Measurements from ENCODE around the gene VPS51. TPM values are rescaled to one million over a fixed set of nuclear protein-coding genes. Genes with fewer than 3 reads are reported as not detected.

Gene VPS51
- total and polyA plus RNA-seq, 9 of the 15 experiments (the other 6 are each of a cell fraction or from before 2014, with no cell fraction given) = 1.8 to 143 (median 46.8) TPM

DNA sequence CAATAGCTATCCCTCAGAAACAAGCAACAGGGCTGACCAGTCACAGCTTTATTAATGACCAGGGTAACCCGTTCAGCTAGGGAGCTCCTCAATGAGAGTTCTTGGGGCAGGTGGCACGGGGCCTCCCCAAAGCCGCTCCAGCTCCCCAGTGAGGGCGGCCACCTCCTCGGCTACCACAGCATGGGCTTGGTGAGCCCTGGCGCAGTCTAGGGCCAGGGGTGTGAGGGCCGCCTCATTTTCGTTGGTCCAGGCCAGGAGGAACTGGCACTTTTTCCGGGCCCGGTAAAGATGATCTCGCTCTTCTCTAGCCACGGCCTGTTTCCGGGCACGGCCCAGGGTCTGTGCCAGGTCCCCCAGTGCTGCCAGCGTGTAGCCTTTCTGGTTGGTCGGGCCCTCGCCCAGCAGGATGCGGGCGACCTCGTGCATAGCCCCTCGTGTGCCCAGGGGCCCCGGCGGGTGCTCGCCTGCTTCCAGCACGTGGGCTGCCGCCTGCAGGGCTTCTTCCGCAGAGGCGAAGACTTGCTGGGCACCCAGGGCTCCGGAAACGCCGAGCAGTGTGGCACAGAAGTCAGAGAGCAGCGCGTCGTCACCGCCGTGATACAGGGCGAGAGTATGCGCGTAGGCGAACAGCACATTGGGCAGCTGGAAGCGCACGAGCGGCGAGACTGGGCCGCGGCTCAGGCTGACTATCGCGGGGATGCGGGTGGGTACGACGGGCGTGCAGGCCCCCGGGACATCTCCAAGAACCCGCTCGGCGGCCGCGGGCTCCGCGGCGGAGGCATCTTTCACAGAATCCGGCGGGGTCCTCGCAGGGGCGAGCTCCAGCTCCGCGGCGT, 20.6 kb downstream of the VPS51 start (continued):
- no peak for TF ChIP-seq ZC3H8 (IDR thresholded peaks at IDR 0.05)
- peak; percentile 11 for TF ChIP-seq FUS (optimal IDR thresholded peaks at IDR 0.05; ENCODE audit: low read depth, low read length)
- TF ChIP-seq, protein P1, sequence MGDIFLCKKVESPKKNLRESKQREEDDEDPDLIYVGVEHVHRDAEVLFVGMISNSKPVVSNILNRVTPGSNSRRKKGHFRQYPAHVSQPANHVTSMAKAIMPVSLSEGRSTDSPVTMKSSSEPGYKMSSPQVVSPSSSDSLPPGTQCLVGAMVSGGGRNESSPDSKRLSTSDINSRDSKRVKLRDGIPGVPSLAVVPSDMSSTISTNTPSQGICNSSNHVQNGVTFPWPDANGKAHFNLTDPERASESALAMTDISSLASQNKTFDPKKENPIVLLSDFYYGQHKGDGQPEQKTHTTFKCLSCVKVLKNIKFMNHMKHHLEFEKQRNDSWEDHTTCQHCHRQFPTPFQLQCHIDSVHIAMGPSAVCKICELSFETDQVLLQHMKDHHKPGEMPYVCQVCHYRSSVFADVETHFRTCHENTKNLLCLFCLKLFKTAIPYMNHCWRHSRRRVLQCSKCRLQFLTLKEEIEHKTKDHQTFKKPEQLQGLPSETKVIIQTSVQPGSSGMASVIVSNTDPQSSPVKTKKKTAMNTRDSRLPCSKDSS (IDR thresholded peaks at IDR 0.05; ENCODE audit: low read depth, partially characterized antibody) = no peak
- no peak for TF ChIP-seq YY1 (IDR thresholded peaks at IDR 0.05; ENCODE audit: borderline replicate concordance in 1 of 3, control insufficient read depth in 1 of 3, extremely low read depth in 1 of 3, insufficient read depth in 3 of 3, insufficient read length in 1 of 3, insufficient replicate concordance in 2 of 3, low read depth in 1 of 3, low read length in 2 of 3)
- TF ChIP-seq, protein P2, sequence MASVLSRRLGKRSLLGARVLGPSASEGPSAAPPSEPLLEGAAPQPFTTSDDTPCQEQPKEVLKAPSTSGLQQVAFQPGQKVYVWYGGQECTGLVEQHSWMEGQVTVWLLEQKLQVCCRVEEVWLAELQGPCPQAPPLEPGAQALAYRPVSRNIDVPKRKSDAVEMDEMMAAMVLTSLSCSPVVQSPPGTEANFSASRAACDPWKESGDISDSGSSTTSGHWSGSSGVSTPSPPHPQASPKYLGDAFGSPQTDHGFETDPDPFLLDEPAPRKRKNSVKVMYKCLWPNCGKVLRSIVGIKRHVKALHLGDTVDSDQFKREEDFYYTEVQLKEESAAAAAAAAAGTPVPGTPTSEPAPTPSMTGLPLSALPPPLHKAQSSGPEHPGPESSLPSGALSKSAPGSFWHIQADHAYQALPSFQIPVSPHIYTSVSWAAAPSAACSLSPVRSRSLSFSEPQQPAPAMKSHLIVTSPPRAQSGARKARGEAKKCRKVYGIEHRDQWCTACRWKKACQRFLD (CRISPR knock-in tag; IDR thresholded peaks at IDR 0.05) = no peak
- TF ChIP-seq HMG20A (CRISPR knock-in tag; conservative IDR thresholded peaks at IDR 0.05) = no peak
- no peak for TF ChIP-seq RFX7 (CRISPR knock-in tag; IDR thresholded peaks at IDR 0.05)
- TF ChIP-seq ZNF224 (CRISPR knock-in tag; IDR thresholded peaks at IDR 0.05) = peak; percentile 85
- TF ChIP-seq, protein P3, sequence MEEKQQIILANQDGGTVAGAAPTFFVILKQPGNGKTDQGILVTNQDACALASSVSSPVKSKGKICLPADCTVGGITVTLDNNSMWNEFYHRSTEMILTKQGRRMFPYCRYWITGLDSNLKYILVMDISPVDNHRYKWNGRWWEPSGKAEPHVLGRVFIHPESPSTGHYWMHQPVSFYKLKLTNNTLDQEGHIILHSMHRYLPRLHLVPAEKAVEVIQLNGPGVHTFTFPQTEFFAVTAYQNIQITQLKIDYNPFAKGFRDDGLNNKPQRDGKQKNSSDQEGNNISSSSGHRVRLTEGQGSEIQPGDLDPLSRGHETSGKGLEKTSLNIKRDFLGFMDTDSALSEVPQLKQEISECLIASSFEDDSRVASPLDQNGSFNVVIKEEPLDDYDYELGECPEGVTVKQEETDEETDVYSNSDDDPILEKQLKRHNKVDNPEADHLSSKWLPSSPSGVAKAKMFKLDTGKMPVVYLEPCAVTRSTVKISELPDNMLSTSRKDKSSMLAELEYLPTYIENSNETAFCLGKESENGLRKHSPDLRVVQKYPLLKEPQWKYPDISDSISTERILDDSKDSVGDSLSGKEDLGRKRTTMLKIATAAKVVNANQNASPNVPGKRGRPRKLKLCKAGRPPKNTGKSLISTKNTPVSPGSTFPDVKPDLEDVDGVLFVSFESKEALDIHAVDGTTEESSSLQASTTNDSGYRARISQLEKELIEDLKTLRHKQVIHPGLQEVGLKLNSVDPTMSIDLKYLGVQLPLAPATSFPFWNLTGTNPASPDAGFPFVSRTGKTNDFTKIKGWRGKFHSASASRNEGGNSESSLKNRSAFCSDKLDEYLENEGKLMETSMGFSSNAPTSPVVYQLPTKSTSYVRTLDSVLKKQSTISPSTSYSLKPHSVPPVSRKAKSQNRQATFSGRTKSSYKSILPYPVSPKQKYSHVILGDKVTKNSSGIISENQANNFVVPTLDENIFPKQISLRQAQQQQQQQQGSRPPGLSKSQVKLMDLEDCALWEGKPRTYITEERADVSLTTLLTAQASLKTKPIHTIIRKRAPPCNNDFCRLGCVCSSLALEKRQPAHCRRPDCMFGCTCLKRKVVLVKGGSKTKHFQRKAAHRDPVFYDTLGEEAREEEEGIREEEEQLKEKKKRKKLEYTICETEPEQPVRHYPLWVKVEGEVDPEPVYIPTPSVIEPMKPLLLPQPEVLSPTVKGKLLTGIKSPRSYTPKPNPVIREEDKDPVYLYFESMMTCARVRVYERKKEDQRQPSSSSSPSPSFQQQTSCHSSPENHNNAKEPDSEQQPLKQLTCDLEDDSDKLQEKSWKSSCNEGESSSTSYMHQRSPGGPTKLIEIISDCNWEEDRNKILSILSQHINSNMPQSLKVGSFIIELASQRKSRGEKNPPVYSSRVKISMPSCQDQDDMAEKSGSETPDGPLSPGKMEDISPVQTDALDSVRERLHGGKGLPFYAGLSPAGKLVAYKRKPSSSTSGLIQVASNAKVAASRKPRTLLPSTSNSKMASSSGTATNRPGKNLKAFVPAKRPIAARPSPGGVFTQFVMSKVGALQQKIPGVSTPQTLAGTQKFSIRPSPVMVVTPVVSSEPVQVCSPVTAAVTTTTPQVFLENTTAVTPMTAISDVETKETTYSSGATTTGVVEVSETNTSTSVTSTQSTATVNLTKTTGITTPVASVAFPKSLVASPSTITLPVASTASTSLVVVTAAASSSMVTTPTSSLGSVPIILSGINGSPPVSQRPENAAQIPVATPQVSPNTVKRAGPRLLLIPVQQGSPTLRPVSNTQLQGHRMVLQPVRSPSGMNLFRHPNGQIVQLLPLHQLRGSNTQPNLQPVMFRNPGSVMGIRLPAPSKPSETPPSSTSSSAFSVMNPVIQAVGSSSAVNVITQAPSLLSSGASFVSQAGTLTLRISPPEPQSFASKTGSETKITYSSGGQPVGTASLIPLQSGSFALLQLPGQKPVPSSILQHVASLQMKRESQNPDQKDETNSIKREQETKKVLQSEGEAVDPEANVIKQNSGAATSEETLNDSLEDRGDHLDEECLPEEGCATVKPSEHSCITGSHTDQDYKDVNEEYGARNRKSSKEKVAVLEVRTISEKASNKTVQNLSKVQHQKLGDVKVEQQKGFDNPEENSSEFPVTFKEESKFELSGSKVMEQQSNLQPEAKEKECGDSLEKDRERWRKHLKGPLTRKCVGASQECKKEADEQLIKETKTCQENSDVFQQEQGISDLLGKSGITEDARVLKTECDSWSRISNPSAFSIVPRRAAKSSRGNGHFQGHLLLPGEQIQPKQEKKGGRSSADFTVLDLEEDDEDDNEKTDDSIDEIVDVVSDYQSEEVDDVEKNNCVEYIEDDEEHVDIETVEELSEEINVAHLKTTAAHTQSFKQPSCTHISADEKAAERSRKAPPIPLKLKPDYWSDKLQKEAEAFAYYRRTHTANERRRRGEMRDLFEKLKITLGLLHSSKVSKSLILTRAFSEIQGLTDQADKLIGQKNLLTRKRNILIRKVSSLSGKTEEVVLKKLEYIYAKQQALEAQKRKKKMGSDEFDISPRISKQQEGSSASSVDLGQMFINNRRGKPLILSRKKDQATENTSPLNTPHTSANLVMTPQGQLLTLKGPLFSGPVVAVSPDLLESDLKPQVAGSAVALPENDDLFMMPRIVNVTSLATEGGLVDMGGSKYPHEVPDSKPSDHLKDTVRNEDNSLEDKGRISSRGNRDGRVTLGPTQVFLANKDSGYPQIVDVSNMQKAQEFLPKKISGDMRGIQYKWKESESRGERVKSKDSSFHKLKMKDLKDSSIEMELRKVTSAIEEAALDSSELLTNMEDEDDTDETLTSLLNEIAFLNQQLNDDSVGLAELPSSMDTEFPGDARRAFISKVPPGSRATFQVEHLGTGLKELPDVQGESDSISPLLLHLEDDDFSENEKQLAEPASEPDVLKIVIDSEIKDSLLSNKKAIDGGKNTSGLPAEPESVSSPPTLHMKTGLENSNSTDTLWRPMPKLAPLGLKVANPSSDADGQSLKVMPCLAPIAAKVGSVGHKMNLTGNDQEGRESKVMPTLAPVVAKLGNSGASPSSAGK (IDR thresholded peaks at IDR 0.05) = peak; percentile 88
- no peak for TF ChIP-seq PHF8 (IDR thresholded peaks at IDR 0.05; ENCODE audit: borderline replicate concordance, low read length)
- TF ChIP-seq NCOA4 (IDR thresholded peaks at IDR 0.05; ENCODE audit: partially characterized antibody) = no peak

Measured in K562 (cell line).